ENCODE data around the gene TSPAN18. TPM values are rescaled to one million over a fixed set of nuclear protein-coding genes. Genes with fewer than 3 reads are reported as not detected.
A peak's percentile ranks its signal among the peaks of the same experiment; 100 is the strongest.

Gene TSPAN18
- polyA plus RNA-seq, 1 of the 3 experiments (the other 2 are of a cell fraction) = 0.72 TPM

DNA sequence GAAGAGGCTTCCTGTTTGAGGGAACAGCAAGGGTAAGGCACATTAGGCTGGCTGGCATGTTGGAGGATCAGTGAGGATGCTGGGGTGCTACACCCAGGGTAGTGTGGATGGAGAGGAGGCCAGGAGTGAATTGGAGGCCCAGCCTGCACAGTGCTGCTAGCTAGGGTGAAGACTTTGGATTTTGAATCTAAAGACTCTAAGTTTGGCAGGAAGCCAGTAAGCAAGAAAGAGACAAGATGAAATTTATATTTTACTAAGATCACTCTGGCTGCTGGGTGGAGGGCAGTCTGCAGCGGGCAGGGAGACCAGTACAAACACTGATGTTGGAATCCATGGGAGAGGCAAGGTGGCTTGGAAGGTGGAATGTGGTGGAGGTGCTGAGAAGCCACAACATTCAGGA, 43.6 kb downstream of the TSPAN18 start:
- no peak overlapping the region for H3K9ac ChIP-seq
- H3K4me3 ChIP-seq (ENCODE audit: low read depth in 2 of 2, low read length in 1 of 2) = no peak overlapping the region
- no peaks in the 10 kb centered on the region for H3K27me3 ChIP-seq (ENCODE audit: insufficient read depth)
- ChIA-PET CTCF (interaction anchor here (1.1 kb wide), 1 partner anchor 149 kb away, joined by 6 read pairs; no protein-coding TSS in a partner anchor), POLR2A (no interaction called here)
- H2AFZ ChIP-seq (ENCODE audit: low read depth) = no peak overlapping the region
- H3K27ac ChIP-seq (ENCODE audit: low read depth in 2 of 2, low read length in 1 of 2) = peak overlapping the region in 1 of 2 experiments; percentile 62; a peak in 1 of 4 replicates
- peaks cover 5% of the 10 kb centered on the region; the same call in 1 of the 2 replicates for H3K9me3 ChIP-seq
- H4K20me1 ChIP-seq (ENCODE audit: insufficient read depth) = no peaks in the 10 kb centered on the region
- peaks cover 16% of the 10 kb centered on the region for H3F3A ChIP-seq (replicated peaks; ENCODE audit: insufficient read depth)
- no peaks in the 10 kb centered on the region for H3K79me2 ChIP-seq (ENCODE audit: insufficient read depth)
- no peak overlapping the region for H3K4me2 ChIP-seq
- H3K36me3 ChIP-seq (replicated peaks in 1 of 2; ENCODE audit: control insufficient read depth in 1 of 2, insufficient read depth in 2 of 2, low read length in 1 of 2) = no peaks in the 10 kb centered on the region
- TF ChIP-seq EP300 (IDR thresholded peaks at IDR 0.05; ENCODE audit: borderline replicate concordance in 1 of 2, low read depth in 1 of 2, low read length in 1 of 2) = no peak
- WGBS (ENCODE audit: low lambda C conversion rate) = 95% methylated on average over 1 of the region's 1 CpG
- DNase-seq = no peak
- peaks cover 30 to 56% of the 10 kb centered on the region in 2 experiments for H3K4me1 ChIP-seq (ENCODE audit: control insufficient read depth in 1 of 2, insufficient read depth in 2 of 2, low read depth in 1 of 2, low read length in 1 of 2)
- H3K9me2 ChIP-seq = no peaks in the 10 kb centered on the region

DNA sequence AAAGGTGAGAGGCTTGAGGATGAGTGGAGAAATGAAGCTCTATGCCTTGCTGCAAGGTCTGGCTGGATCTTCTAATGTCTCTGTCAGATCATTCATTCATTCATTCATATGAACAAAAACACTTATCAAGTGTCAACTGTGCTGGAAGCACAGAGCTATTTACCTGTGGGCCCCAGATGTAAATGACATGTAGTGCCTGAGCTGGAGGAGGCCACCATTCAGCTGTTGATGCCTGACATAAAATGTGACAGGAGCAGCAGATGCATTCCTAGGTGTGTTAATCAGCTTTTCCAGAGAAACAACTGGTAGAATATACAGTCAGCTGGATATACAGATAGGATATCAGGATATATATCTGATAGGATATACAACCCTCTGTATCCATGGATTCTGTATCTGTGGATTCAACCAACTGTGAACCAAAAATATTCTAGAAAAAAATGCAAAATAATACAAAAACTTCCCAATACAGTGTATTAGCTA, 44.5 kb downstream of the TSPAN18 start:
- no peaks in the 10 kb centered on the region for H3K27me3 ChIP-seq (ENCODE audit: insufficient read depth)
- no peaks in the 10 kb centered on the region for H3K36me3 ChIP-seq (replicated peaks in 1 of 2; ENCODE audit: control insufficient read depth in 1 of 2, insufficient read depth in 2 of 2, low read length in 1 of 2)
- ChIA-PET POLR2A (no interaction called here), CTCF (interaction anchor here (0.8 to 1.1 kb wide), 2 partner anchors 41 to 150 kb away, joined by 3 to 6 read pairs; no protein-coding TSS in a partner anchor)
- no peak overlapping the region; a peak in 1 of 4 replicates for H3K27ac ChIP-seq (ENCODE audit: low read depth in 2 of 2, low read length in 1 of 2)
- DNase-seq = no peak
- H3K79me2 ChIP-seq (ENCODE audit: insufficient read depth) = no peaks in the 10 kb centered on the region
- H3K4me3 ChIP-seq (ENCODE audit: low read depth in 2 of 2, low read length in 1 of 2) = no peak overlapping the region
- H4K20me1 ChIP-seq (ENCODE audit: insufficient read depth) = no peaks in the 10 kb centered on the region
- peaks cover 8% of the 10 kb centered on the region for H3F3A ChIP-seq (replicated peaks; ENCODE audit: insufficient read depth)
- H3K9me2 ChIP-seq = no peaks in the 10 kb centered on the region
- no peak overlapping the region for H3K9ac ChIP-seq
- peaks cover 22 to 54% of the 10 kb centered on the region in 2 experiments for H3K4me1 ChIP-seq (ENCODE audit: control insufficient read depth in 1 of 2, insufficient read depth in 2 of 2, low read depth in 1 of 2, low read length in 1 of 2)
- H2AFZ ChIP-seq (ENCODE audit: low read depth) = no peak overlapping the region
- peaks cover 5% of the 10 kb centered on the region; the same call in 1 of the 2 replicates for H3K9me3 ChIP-seq
- TF ChIP-seq TCF12 (IDR thresholded peaks at IDR 0.05) = no peak
- TF ChIP-seq SMC3 (IDR thresholded peaks at IDR 0.05; ENCODE audit: low read depth, low read length) = no peak
- TF ChIP-seq, protein P1, sequence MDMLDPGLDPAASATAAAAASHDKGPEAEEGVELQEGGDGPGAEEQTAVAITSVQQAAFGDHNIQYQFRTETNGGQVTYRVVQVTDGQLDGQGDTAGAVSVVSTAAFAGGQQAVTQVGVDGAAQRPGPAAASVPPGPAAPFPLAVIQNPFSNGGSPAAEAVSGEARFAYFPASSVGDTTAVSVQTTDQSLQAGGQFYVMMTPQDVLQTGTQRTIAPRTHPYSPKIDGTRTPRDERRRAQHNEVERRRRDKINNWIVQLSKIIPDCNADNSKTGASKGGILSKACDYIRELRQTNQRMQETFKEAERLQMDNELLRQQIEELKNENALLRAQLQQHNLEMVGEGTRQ (IDR thresholded peaks at IDR 0.05; ENCODE audit: borderline replicate concordance, low read depth, low read length) = no peak
- no peak for TF ChIP-seq JUND (IDR thresholded peaks at IDR 0.05)
- TF ChIP-seq GABPA (IDR thresholded peaks at IDR 0.05; ENCODE audit: low read depth) = no peak
- no peak overlapping the region for H3K4me2 ChIP-seq

DNA sequence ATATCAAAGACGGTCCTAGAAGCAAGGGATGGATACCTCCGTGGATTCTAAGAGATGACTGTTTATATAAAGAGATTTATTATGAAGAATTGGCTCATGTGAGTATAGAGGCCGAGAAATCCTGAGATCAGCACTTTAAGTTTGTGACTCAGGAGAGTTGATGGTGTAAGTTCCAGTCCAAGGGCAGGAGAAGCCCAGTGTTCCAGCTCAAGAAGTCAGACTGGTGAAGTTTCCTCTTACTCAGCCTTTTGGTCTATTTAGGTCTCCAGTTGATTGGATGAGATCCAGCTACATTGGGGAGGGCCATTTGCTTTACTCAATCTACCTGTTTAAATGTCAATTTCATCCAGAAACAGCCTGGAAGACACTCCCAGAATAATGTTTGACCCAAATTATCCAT, 45.1 kb downstream of the TSPAN18 start:
- Histone ChIP-seq H3K9me3 (peaks cover 5% of the 10 kb centered on the region; the same call in 1 of the 2 replicates), H3F3A (replicated peaks; ENCODE audit: insufficient read depth) (peaks cover 4% of the 10 kb centered on the region), H3K9ac (no peak overlapping the region), H3K4me2 (no peak overlapping the region), H3K4me3 (ENCODE audit: low read depth in 2 of 2, low read length in 1 of 2) (no peak overlapping the region), H3K4me1 (ENCODE audit: control insufficient read depth in 1 of 2, insufficient read depth in 2 of 2, low read depth in 1 of 2, low read length in 1 of 2) (peaks cover 17 to 54% of the 10 kb centered on the region in 2 experiments), H3K27ac (ENCODE audit: low read depth in 2 of 2, low read length in 1 of 2) (no peak overlapping the region), H4K20me1 (ENCODE audit: insufficient read depth) (no peaks in the 10 kb centered on the region), H3K27me3 (ENCODE audit: insufficient read depth) (no peaks in the 10 kb centered on the region), H3K79me2 (ENCODE audit: insufficient read depth) (no peaks in the 10 kb centered on the region), H3K36me3 (replicated peaks in 1 of 2; ENCODE audit: control insufficient read depth in 1 of 2, insufficient read depth in 2 of 2, low read length in 1 of 2) (no peaks in the 10 kb centered on the region), H3K9me2 (no peaks in the 10 kb centered on the region), H2AFZ (ENCODE audit: low read depth) (no peak overlapping the region)
- TF ChIP-seq ELF1 (IDR thresholded peaks at IDR 0.05) (no peak), RXRA (IDR thresholded peaks at IDR 0.05; ENCODE audit: borderline replicate concordance, low read depth) (no peak), SIN3A (IDR thresholded peaks at IDR 0.05; ENCODE audit: borderline replicate concordance, low read depth, low read length) (no peak), JUND (IDR thresholded peaks at IDR 0.05) (no peak), RAD21 (IDR thresholded peaks at IDR 0.05; ENCODE audit: low read length) (no peak), GATA2 (CRISPR knock-in tag; IDR thresholded peaks at IDR 0.05) (no peak)
- TF ChIP-seq, protein P2, sequence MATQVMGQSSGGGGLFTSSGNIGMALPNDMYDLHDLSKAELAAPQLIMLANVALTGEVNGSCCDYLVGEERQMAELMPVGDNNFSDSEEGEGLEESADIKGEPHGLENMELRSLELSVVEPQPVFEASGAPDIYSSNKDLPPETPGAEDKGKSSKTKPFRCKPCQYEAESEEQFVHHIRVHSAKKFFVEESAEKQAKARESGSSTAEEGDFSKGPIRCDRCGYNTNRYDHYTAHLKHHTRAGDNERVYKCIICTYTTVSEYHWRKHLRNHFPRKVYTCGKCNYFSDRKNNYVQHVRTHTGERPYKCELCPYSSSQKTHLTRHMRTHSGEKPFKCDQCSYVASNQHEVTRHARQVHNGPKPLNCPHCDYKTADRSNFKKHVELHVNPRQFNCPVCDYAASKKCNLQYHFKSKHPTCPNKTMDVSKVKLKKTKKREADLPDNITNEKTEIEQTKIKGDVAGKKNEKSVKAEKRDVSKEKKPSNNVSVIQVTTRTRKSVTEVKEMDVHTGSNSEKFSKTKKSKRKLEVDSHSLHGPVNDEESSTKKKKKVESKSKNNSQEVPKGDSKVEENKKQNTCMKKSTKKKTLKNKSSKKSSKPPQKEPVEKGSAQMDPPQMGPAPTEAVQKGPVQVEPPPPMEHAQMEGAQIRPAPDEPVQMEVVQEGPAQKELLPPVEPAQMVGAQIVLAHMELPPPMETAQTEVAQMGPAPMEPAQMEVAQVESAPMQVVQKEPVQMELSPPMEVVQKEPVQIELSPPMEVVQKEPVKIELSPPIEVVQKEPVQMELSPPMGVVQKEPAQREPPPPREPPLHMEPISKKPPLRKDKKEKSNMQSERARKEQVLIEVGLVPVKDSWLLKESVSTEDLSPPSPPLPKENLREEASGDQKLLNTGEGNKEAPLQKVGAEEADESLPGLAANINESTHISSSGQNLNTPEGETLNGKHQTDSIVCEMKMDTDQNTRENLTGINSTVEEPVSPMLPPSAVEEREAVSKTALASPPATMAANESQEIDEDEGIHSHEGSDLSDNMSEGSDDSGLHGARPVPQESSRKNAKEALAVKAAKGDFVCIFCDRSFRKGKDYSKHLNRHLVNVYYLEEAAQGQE (IDR thresholded peaks at IDR 0.05; ENCODE audit: low read depth, low read length) = no peak
- CTCF ChIA-PET = interaction anchor here (1.1 kb wide), 1 partner anchor 151 kb away, joined by 6 read pairs; no protein-coding TSS in a partner anchor
- no peak for DNase-seq
- POLR2A ChIA-PET = no interaction called here
- WGBS (ENCODE audit: low lambda C conversion rate) = 54% methylated on average over 3 of the region's 3 CpGs
